Measurements from ENCODE around the gene CDH8.

DNA sequence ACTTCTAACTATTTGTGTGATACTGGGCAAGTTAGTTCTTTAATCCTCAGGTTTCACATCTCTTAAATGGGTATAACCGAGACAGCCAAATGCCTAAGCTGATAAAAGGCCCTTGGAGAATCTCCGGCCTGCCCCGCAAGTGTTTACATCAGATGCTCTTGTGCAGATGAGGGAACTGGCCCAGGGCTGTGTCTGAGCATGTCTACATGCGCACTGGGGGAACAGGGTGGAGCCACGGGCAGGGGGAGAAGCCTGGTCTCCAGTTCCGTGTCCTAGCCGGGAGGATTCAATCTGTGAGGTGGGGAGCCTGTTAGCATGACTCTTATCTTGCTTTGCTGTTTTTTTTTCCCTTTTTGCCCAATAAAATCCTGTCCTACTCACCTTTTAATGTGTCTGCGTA lies 222.9 kb downstream of the CDH8 start:
- TF ChIP-seq, protein P1, sequence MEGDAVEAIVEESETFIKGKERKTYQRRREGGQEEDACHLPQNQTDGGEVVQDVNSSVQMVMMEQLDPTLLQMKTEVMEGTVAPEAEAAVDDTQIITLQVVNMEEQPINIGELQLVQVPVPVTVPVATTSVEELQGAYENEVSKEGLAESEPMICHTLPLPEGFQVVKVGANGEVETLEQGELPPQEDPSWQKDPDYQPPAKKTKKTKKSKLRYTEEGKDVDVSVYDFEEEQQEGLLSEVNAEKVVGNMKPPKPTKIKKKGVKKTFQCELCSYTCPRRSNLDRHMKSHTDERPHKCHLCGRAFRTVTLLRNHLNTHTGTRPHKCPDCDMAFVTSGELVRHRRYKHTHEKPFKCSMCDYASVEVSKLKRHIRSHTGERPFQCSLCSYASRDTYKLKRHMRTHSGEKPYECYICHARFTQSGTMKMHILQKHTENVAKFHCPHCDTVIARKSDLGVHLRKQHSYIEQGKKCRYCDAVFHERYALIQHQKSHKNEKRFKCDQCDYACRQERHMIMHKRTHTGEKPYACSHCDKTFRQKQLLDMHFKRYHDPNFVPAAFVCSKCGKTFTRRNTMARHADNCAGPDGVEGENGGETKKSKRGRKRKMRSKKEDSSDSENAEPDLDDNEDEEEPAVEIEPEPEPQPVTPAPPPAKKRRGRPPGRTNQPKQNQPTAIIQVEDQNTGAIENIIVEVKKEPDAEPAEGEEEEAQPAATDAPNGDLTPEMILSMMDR (conservative IDR thresholded peaks at IDR 0.05; ENCODE audit: low read depth, low read length), result no peak
- TF ChIP-seq, protein P2, sequence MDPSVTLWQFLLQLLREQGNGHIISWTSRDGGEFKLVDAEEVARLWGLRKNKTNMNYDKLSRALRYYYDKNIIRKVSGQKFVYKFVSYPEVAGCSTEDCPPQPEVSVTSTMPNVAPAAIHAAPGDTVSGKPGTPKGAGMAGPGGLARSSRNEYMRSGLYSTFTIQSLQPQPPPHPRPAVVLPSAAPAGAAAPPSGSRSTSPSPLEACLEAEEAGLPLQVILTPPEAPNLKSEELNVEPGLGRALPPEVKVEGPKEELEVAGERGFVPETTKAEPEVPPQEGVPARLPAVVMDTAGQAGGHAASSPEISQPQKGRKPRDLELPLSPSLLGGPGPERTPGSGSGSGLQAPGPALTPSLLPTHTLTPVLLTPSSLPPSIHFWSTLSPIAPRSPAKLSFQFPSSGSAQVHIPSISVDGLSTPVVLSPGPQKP (IDR thresholded peaks at IDR 0.05; ENCODE audit: borderline replicate concordance, low read depth, low read length), result no peak
- TF ChIP-seq POLR2A (IDR thresholded peaks at IDR 0.05; ENCODE audit: low read depth, low read length) (no peak), SMC3 (IDR thresholded peaks at IDR 0.05; ENCODE audit: low read depth, low read length) (no peak), MXI1 (IDR thresholded peaks at IDR 0.05; ENCODE audit: borderline replicate concordance, low read depth, low read length) (no peak), BHLHE40 (IDR thresholded peaks at IDR 0.05; ENCODE audit: low read depth, low read length) (no peak), RAD21 (IDR thresholded peaks at IDR 0.05; ENCODE audit: low read length) (no peak), RFX5 (IDR thresholded peaks at IDR 0.05; ENCODE audit: low read depth, low read length) (no peak), CHD1 (IDR thresholded peaks at IDR 0.05; ENCODE audit: low read depth, low read length) (no peak), FOS (IDR thresholded peaks at IDR 0.05; ENCODE audit: low read depth, low read length) (no peak)
- TF ChIP-seq, protein P3, sequence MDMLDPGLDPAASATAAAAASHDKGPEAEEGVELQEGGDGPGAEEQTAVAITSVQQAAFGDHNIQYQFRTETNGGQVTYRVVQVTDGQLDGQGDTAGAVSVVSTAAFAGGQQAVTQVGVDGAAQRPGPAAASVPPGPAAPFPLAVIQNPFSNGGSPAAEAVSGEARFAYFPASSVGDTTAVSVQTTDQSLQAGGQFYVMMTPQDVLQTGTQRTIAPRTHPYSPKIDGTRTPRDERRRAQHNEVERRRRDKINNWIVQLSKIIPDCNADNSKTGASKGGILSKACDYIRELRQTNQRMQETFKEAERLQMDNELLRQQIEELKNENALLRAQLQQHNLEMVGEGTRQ (IDR thresholded peaks at IDR 0.05; ENCODE audit: low read depth, low read length), result no peak
